GM19455 (cell line): ENCODE measurements around the gene PLPP3.
"Not testable (repeated sequence)": the region's sequence is repeated elsewhere in the genome, so short reads cannot be mapped to it uniquely, and the experiment has no call there.

Experiments
- ATAC-seq: cut with Tn5 transposase; IDR thresholded peaks from one replicate; pipeline ENCODE4 v1.9.1; 2021; ENCODE audit not compliant: unreplicated experiment

Gene PLPP3

DNA sequence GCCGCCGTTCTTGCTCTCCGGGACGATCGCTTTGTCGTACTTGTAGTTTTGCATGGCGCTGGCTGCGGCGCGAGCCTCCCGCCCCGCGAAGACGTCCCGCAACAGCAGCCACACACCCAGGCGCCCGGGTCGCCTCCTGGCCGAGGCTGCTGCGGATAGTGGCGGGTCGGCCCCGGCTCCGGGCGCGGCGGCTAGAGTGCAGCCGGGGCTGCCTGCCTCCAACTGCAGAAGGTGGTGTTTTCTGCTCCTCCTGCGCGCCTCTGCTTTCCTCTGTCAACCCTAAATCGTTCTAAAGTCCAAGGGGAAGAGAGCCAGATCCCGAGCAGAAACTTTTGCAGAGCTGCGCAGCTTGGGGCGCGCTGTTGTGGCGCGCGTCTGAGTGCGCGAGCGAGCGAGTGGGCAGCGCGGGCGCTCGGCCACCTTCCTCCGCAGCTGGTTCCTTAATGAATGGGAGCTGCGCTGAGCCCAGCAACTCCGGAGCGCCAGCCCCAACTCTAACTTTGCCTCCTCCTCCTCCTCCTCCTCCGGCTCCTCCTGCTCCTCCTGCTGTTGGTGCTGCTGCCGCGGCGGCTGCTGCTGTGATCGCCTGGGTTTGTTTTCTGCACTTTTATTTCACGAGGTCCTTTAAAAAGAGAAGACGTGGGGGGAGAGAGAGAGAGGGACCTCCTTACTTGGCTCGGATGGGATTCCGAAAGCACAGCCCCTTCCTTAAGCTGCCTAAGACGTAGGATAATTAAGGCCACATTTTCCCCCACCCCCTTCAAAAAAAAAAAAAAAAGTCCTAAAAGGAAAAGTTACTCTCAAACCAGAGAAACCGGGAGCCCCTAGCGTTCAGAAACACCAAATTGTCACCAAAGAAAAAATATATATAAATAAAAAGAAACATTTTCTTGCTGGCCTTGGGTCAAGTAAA, at the start of gene PLPP3:
Gene PLPP3, minus strand, starts transcription at position 601 of the 913 bp plus-strand sequence. Its CDS starts 547 bp downstream, at position 54.
- ATAC-seq: no peak

GRCh38 chr1:56627636-56628039, 48.3 kb upstream of the PLPP3 start:
- no peak for ATAC-seq

DNA sequence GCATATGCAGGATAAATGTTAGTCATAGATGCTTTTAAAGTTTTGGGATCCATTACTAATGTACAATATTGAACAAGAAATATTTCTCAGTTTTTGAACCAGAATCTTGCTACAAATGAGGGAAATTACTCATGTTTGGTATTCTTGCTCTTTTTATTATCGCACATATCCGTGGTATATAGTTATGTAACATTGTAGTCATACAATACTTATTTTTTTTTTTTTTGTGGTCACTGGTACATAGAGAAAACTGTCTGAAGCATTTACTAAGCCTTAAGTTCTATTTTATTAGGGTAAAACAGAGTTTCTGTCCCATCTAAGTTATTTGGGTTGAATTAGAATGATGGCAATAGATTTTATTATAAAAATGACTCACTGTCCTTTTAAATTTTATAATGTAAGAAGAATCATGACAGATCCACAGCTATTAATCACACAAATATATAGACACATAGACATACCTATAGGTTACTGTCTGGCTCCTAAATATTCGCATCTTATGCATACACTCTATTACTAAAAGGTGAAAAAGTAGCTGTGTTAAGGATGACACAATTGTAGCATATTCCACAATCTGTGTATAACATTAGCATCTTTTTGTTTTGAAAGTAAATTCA, 47.8 kb upstream of the PLPP3 start:
- no peak for ATAC-seq

GRCh38 chr1:56626546-56626945, 47.2 kb upstream of the PLPP3 start:
- no peak for ATAC-seq

DNA sequence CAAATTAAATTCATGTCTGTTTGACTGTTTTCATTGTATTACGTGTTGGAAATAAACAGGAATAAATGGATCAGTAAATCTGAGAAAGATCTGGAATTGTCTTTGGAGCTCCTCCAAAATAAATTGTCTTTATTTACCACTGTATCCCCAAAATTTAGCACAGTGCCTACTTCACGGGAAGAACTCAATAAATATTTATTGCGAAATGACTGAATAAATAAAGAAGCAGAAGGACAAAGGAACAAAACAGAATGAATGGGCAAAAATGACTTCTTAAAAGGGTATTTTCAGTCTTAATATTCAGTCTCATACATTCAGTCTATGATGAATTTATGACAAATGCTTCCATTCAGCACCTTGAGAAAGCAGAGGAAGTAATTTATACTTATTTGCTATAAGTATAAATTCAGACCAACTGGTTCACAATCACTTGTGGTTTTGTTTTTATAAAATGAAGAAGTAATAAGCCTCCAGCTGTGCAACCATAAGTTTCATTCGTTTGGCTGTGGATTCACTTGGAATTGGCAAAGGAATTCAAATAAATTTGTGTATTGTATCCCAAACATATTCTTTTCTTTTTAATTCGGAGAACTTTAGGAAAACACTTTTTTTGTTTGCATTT, 46.6 kb upstream of the PLPP3 start:
- no peak for ATAC-seq

DNA sequence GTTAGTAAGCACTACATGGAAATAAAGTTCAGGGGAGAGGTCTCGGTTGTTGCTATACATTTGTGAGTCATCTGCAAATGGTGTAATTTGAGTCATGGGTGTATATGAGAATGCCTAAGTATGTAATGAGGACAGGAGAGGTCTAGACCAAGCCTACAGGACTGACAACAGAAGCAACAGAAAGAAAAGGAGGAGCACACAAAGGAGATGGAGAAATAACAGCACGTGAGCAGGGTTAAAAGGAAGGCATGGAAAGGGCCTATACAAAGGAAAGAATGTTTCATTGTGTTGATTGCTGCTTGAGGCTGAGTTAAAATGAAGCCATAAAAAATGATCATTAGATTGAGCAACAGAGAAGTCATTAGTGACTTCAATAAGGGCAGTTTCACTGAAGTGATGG, 37.8 kb upstream of the PLPP3 start:
- no peak for ATAC-seq

DNA sequence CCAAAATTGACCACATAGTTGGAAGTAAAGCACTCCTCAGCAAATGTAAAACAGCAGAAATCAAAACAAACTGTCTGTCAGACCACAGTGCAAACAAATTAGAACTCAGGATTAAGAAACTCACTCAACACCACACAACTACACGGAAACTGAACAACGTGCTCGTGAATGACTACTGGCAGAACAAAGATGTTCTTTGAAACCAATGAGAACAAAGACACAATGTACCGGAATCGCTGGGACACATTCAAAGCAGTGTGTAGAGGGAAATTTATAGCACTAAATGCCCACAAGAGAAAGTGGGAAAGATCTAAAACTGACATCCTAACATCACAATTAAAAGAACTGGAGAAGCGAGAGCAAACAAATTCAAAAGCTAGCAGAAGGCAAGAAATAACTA, 31.4 kb upstream of the PLPP3 start:
- ATAC-seq: not testable (repeated sequence)

GRCh38 chr1:56610097-56610496, 30.7 kb upstream of the PLPP3 start:
- not testable (repeated sequence) for ATAC-seq

- ATAC-seq: not testable (repeated sequence)
Observed at GRCh38 chr1:56595397-56596191, 16.2 kb upstream of the PLPP3 start.

DNA sequence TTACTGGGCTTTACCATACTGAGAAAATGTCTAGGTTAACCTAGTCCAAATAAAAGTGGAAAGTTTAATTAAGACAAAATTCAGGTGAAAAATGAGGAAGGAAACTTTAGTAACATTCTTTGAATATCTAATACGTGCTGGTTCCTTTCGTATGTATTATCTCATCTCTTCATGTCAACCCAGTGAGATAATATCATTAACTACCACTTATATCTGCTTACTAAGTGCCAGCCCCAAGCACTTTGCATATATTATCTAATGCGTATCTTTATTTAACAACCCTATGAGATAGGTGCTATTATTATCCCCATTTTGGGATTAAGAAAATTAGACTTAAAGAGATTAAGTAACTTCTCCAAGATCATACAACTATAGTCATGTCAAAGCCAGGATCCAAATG, 12.5 kb upstream of the PLPP3 start:
- no peak for ATAC-seq

DNA sequence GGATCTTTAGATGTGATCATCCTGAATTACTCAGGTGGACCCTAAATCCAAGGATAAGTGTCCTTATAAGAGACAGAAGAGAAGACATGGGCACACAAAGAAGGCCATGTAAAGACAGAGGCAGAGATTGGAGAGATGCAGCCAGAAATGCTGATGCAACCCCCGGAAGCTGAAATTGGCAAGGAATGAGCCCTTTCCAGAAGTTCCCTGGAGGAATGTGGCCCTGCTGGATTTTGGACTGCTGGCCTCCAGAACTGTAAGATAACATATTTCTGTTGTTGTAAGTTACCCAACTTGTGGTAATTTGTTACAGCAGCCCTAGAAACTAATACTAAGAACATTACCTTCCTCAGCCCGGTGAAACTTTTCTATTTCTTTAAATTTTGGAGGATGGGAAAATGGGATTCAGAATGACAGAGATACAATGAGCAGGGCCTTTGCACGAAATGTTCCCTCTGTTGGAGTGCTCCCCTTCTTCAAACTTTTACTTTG, 11.2 kb upstream of the PLPP3 start:
- ATAC-seq: no peak

DNA sequence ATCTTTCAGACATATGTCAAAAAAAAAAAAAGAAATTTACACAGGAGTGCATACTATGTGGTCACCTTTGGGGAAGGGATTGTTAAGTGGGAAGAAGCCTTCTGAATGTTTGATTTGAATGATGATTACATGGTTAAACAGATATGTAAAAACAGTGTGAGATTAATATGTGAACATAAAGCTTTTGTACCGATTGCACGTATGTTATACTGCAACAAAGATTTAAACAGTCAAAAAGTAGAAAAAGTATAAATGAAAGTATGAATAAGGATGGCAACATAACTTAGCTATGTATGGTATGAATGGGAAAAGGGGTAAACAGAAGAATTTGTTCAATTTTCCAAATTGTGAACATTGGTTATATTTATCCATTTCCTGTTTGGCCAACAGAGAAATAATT, 10.0 kb upstream of the PLPP3 start:
- no peak for ATAC-seq

DNA sequence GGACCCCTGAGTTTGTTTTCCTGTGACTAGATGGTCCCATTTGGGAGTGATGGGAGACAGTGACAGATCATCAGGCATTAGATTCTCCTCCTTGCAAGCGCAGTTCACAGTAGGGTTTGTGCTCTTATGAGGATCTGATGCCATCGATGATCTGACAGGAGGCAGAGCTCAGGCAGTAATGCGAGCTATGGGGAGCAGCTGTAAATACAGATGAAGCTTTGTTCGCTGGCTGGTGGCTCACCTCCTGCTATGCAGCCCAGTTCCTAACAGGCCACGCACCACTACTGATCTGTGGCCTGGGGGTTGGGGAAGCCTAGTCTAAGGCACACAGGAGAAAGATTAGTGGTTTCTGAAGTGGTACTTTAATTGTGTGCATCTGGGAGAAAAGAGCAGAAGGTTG, 7.1 kb upstream of the PLPP3 start:
- ATAC-seq: no peak

DNA sequence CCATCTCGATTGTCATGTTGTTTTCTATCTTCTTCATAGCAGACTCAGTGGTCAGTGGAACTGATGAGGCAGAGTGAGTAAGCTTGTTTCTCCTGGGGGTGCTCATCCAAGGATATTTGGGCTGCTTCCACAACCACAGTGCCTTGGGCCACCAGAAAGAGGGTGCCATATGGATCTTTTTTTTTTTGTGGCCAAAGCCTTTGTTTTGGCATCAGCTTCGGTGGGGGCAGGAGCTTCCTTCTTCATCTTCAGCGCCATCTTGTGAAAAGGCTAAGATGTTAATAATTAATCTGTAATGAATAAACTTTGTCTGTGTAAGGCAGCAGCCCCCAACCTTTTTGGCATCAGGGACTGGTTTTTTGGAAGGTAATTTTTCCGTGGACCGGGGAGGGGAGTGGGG, 6.6 kb upstream of the PLPP3 start:
- ATAC-seq: no peak

DNA sequence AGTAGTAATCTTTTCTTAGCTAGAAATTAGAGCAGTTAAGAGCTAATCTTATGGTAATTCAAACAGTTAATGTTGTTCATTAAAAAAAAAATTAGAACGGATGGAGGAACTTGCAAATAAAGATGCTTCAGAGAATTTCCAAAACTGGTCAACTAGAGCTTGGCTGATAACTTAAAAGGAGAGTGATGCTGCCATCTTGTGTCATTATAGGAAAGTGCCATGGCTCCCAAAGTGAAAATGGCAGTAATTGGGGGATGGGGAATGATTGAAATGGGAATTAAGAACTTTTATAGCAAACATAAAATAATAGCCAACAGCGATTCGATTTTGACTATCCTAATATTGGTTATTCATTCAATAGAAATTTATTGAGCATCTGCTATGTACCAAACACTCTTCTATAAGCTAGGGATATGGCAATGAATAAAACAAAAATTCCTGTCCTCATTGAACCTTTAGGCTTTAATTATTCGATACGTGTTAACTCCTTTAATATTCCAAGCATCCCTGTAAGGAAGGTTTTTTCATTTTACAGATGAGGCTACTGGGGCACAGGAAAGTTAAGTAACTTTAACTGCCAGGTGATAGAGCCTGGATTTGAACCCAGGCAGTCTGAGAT, 5.7 kb upstream of the PLPP3 start:
- no peak for ATAC-seq

GRCh38 chr1:56583957-56584468, 4.7 kb upstream of the PLPP3 start:
- no peak for ATAC-seq

DNA sequence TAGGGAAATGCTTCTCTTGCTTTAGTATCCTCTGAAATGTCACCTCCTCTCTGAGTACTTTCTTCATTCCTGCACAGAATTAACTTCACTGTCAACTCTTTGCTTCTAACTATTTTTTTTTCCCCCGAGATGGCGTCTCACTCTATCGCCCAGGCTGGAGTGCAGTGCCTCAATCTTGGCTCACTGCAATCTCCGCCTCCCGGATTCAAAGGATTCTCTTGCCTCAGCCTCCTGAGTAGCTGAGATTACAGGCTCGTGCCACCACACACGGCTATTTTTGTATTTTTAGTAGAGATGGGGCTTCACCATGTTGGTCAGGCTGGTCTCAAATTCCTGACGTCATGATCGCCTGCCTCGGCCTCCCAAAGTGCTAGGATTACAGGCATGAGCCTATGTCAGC, 1.4 kb upstream of the PLPP3 start:
- no peak for ATAC-seq

DNA sequence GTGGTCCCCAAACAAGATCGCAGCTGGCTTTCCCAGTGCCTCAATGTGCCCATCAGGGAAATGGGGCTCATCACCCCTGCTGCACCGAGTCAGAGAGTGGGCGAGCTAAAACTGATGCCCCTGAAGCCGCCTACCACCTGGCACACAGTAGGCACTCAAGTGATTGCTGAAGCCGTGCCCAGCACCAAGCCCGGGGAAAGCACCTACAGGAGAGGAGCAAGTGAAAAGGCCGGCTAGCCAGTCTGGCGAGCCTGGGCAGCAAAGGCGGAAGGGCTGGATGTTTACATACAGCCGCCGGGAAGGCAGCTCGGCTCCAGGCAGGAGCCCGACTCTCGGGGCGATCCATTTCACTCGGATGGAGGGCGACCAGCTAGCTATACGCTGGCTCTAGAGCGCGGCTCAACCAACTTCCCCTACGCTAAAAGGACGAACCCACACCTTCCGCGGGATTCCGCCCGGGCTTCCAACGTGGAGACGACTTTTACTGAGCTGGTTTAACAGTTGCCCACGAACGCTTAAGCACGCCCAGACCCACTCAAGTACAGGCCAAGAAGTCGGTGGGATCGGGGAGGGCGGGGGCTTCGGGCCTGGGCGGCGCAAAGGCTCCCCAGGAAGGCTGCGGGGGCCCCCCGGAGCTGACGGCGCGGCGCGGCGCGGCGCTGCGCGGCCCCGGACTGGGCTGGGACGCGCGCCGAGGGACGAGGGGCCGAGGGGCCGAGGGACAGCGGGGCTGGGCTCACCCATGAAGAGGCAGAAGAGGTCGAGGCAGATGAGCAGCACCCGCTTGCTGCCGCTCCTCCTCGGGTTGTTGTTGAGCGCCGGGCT, 1.0 kb downstream of the PLPP3 start:
- ATAC-seq: no peak

DNA sequence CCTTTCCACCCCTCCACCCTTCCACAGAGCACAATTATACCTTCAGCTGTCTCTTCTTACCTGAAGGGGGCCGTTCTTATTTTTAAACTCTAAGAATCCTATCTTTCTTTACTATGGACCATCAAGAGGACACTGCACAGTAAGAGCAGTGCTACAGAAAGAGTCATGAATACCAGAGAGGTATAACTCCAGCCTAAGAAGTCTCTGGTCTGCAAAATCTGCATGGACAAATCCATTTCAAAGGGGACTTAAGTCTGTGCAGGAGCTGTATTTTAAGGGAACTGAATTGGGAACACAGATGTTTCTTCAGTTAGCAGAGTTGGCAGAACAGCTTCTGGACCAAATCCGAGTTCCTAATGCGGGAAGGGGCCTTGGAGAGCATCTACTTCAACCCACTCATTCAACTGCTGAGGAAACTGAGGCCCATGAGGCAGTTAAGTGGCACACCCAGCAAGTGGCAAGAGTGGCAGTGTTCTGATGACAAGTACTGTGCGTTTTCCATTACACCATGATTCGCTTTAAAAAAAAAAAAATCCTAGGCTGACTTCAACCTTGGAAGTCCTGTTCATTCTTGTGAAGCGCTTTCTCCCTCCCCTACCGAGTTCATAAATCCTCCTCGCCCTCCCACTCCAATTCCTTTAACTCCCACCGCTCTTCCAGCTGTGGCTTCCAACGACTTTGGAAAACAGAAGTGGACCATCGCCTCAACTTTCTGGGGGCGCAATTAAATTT, 1.8 kb downstream of the PLPP3 start:
- no peak for ATAC-seq
